SKM-1 (cell line): ENCODE results near the gene GABRB2.
A peak's percentile ranks its signal among the peaks of the same experiment; 100 is the strongest.
"Not testable (repeated sequence)": the region's sequence is repeated elsewhere in the genome, so short reads cannot be mapped to it uniquely, and the experiment has no call there.

ENCODE experiments used
- DNase-seq: peaks from one replicate; lab custom pipeline; 2025; ENCODE audit not compliant: unreplicated experiment; lab: John Stamatoyannopoulos, UW

GABRB2 gene

GRCh38 chr5:161546470-161547301 is at the start of gene GABRB2:
Gene GABRB2, minus strand, starts transcription at chr5:161546725. Its CDS starts 82 bp downstream, at chr5:161546643.
- DNase-seq: peak; percentile 58

- DNase-seq: no peak
Measured at GRCh38 chr5:161585798-161586197, 39.3 kb upstream of the GABRB2 start.

GRCh38 chr5:161580621-161581020 is 34.1 kb upstream of the GABRB2 start:
- DNase-seq: no peak

GRCh38 chr5:161572914-161573313 is 26.4 kb upstream of the GABRB2 start:
- DNase-seq: no peak

- no peak for DNase-seq
Measured at GRCh38 chr5:161566081-161566480, 19.6 kb upstream of the GABRB2 start.

GRCh38 chr5:161562446-161562845 is 15.9 kb upstream of the GABRB2 start:
- DNase-seq: no peak

GRCh38 chr5:161549106-161549505 is 2.6 kb upstream of the GABRB2 start:
- DNase-seq: no peak

- DNase-seq: no peak
Measured at GRCh38 chr5:161548487-161549094, 2.1 kb upstream of the GABRB2 start.

- DNase-seq: peak; percentile 11
Measured at GRCh38 chr5:161547738-161548486, 1.4 kb upstream of the GABRB2 start.

- DNase-seq: no peak
Measured at GRCh38 chr5:161547406-161547737, 847 bp upstream of the GABRB2 start.

- DNase-seq: no peak
Measured at GRCh38 chr5:161546095-161546469, 443 bp downstream of the GABRB2 start.

GRCh38 chr5:161545344-161546094 is 1.0 kb downstream of the GABRB2 start:
- no peak for DNase-seq

- peak; percentile 10 for DNase-seq
Measured at GRCh38 chr5:161544350-161544765, 2.2 kb downstream of the GABRB2 start.

GRCh38 chr5:161539016-161539415 is 7.5 kb downstream of the GABRB2 start:
- DNase-seq: no peak

GRCh38 chr5:161535762-161536161 is 10.8 kb downstream of the GABRB2 start:
- DNase-seq: no peak

GRCh38 chr5:161530700-161531099 is 15.8 kb downstream of the GABRB2 start:
- DNase-seq: no peak

- no peak for DNase-seq
Measured at GRCh38 chr5:161513942-161514341, 32.6 kb downstream of the GABRB2 start.

GRCh38 chr5:161507591-161507990 is 38.9 kb downstream of the GABRB2 start:
- DNase-seq: no peak

- not testable (repeated sequence) for DNase-seq
Measured at GRCh38 chr5:161505160-161505559, 41.4 kb downstream of the GABRB2 start.

GRCh38 chr5:161498531-161498930 is 48.0 kb downstream of the GABRB2 start:
- no peak for DNase-seq

- no peak for DNase-seq
Measured at GRCh38 chr5:161483721-161484120, 62.8 kb downstream of the GABRB2 start.
